ENCODE measurements around the gene ST3GAL4.

DNA sequence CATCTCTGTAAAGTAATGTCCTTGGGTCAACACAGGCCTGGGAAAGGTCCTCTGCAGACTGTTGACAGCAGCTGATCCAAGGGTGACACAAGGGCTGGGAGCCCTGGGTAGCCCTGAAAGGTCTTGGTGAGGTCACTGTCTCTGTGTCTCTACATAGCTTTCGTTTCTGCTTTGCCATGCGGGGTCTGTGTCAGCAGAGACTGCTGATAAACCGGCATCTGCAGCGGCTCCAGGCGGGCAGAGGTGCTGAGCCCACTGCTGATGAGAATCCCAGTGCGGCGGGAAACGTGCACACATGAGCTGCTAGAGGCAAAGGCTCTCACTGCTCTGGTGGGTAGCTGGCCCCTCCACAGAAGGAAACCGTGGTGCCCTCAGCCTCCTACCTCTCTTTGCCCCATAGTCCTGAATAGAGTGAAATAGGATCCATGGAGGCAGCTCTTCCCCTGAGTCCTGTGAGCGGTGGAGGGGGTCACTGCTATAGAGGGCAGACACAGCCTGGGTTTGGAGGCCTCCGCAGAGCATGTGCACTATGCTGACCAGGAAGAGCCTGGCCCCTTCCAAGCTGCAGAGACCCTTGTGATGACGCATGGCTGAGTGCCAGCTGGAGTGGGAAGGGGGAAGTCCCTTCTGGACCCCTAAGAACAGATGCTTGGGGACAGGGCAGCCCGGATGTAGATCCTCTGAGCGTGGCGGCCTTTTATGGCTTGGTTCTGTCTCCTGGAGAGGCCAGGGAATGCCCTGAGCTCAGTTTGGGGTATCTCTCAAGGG lies 17.8 kb upstream of the ST3GAL4 start:
- TF ChIP-seq, protein P1, sequence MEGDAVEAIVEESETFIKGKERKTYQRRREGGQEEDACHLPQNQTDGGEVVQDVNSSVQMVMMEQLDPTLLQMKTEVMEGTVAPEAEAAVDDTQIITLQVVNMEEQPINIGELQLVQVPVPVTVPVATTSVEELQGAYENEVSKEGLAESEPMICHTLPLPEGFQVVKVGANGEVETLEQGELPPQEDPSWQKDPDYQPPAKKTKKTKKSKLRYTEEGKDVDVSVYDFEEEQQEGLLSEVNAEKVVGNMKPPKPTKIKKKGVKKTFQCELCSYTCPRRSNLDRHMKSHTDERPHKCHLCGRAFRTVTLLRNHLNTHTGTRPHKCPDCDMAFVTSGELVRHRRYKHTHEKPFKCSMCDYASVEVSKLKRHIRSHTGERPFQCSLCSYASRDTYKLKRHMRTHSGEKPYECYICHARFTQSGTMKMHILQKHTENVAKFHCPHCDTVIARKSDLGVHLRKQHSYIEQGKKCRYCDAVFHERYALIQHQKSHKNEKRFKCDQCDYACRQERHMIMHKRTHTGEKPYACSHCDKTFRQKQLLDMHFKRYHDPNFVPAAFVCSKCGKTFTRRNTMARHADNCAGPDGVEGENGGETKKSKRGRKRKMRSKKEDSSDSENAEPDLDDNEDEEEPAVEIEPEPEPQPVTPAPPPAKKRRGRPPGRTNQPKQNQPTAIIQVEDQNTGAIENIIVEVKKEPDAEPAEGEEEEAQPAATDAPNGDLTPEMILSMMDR (conservative IDR thresholded peaks at IDR 0.05; ENCODE audit: low read length) = no peak
- TF ChIP-seq EZH2phosphoT487 (IDR thresholded peaks at IDR 0.05; ENCODE audit: borderline replicate concordance, low read depth, low read length) = no peak

Data from OCI-LY7 (cell line).